GM21360 (cell line): Measurements from ENCODE around the gene TNPO3.
A peak's percentile ranks its signal among the peaks of the same experiment; 100 is the strongest.
"Not testable (repeated sequence)": the region's sequence is repeated elsewhere in the genome, so short reads cannot be mapped to it uniquely, and the experiment has no call there.

Experiments
- ATAC-seq: cut with Tn5 transposase; IDR thresholded peaks from one replicate; pipeline ENCODE4 v1.9.1; 2021; ENCODE audit warnings: mild to moderate bottlenecking, moderate library complexity; ENCODE audit not compliant: unreplicated experiment

The TNPO3 gene

DNA sequence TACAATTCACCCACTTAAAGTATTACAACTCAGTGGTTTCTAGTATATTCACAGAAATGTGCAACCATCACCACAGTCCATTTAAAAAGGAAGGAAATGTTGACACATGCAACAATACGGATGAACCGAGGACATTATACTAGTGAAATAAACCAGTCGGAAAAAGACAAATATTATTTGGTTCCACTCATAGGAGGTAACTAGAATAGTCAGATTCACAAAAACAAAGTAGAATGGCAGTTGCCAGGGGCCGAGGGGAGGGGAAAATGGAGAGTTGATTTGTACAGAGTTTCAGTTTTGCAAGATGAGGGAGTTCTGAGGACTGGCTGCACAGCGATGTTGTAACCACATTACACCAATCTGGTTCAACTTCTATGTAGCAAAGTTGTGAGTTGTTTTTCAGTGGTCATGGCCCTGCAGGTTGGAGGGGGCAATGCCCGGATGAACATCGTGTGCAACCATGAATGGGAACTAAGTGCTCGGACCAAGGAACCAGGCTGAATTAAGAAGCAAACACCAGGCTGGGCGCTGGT lies 17.6 kb upstream of the TNPO3 start:
- ATAC-seq = no peak

DNA sequence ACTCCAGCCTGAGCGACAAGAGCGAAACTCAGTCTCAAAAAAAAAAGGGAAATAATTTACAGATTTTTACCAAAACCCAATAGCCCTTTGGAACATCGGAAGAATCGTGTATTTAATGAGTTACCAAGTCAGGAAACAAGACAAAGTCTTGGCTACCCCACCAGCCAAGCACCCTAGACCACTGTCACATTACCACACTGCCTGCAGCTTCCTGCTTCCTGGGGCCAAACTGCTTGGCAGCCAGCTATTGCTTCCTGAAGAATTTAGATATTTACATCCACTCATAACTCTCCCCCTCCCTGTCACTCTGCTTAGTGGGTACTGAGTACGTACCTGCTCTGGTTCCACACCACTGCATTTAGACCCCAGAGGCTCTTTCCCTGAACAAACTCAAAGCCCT lies 14.1 kb upstream of the TNPO3 start:
- ATAC-seq = no peak

DNA sequence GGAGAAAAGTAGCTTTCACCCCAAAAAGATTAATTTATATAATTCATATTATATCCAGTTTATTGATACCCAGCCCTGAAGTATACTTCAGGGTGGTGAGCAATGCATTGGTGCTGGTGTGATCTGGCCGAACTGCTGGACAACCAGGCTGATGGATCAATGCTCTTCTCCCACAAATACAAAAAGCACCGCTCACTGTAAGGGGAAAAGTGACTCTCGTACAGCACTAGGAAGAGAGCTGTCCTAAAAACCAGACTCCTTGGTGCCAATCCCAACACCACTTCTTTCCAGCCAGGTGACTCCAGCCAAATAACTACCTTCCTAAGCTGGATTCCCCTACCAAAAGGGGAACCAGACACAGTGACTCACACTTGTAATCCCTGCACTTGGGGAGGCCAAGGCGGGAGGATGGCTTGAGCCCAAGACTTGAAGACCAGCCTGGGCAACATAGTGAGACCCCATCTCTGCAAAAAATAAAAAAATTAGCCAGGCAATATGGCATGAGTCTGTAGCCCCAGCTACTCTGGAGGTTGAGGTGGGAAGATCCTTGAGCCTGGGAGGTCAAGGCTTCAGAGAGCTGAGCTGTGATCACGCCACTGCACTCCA lies 13.1 kb upstream of the TNPO3 start:
- no peak for ATAC-seq

DNA sequence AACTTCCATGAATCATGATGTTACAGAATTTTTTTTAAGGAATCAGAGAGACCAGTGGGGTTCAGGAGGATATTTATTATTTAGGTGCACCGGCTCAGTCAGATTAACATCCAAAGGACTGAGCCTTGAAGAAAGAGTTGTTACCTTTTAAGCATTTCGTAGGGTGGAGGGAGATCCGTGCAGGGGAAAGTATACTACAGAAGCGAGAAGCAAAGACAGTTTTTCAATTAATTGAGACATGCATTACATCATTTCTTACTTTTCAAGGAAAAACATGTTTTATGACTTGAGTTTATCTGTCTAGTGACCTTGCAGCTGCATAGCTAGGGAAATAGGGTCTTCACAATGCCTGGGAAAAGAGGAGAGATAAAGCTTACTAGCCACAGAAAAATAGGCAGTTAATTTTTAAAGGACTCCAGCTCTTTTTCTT lies 12.2 kb upstream of the TNPO3 start:
- ATAC-seq = not testable (repeated sequence)

DNA sequence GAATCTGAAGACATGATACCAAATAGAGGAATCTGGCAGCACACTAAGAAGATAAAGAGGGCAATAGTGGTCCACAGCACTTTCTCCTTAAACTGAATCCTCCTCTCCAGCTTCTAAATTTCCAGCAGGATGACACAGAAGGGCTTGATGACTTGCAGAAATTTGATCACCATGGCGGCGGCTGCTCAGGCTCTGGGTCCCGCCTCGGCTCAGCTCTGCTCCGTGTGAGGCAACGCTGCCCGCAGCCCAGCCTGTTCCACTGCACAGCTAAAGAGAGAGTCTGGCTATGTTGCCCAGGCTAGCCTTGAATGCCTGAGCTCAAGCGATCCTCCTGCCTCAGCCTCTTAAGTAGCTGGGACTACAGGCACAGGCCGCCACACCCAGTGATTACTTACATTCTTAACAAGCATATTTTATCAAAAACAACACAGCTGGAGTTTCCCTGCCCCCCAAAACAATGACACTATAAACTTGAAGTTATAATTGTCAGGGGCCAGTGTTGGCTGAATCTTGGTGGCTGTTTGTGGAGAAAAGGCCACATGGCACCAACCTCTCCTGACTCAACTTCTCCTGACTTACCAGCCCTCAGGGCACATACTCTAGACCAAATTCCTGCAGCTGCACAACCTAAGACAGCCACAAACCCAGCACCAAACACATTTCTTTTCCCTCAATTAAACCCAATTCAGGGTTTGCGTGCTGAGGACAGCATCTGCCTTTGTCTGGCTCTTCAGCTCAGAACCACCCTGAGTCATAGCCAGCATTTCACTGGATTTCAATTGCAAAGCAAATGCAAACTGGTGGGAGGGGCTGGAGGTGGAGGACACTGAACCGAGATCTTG lies 11.6 kb upstream of the TNPO3 start:
- ATAC-seq = no peak

DNA sequence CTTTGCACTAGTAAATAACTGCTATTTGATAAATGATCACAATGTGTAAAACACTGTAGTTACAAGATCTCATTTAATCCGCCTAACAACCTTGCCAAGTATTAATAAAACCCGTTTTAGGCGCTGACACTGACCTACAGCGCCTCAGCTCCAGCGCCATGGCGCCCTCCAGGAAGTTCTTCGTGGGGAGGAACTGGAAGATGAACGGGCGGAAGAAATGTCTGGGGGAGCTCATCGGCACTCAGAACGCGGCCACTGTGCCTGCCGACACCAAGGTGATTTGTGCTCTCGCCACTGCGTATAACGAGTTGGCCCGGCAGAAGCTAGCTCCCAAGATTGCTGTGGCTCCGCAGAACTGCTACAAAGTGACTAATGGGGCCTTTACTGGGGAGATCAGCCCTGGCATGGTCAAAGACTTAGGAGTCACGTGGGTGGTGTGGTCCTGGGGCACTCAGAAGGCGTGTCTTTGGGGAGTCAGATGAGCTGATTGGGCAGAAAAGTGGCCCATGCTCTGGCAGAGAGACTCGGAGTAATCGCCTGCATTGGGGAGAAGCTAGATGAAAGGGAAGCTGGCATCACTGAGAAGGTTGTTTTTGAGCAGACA lies 1.1 kb upstream of the TNPO3 start:
- no peak for ATAC-seq

DNA sequence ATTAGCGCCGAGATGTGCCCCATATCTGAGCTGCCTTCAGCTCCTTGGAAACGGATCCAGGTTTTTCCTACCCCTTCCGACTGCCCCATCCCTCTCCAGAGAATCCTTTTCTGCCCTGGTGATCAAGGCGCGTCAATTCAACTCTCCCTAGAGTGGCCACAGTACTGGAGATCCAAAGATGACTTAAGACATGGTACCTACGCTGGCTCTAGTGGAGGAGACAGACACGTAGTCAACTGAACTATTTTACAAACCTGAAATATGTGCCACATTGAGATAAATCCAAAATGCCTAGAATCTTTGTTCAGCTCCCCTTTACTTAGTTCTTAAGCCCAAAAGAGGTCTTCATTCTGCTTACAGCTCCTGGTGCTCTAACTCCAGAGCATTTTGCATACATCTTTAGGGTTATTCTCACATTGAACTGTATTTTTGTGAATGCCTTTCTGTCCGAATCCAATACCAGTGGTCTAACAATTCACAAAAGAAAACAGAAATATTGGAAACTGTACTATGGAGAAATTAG lies 444 bp upstream of the TNPO3 start:
- ATAC-seq = peak; percentile 21

DNA sequence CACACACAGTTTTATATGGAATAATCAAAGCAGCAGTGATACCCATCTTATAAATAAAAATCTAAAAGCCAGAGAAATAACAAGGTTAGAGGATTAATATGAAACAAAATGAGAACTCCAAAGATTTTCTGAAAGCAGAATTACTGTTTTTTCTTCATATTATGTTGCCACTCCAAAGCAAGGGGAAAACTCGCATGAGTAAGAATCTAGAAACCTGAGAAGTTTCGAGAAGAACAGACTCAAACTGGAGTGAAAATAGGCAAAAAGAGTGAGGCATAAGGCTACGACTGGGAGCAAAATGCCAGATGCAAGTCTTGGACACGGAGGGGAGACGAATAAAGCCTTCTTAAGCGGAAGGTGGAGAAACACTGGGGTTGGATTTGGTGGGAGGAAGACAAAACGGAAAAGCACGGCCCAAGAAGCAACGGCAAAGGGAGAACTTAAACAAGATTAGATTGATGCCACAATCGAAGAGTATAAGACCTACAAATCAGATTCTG lies 923 bp downstream of the TNPO3 start:
- no peak for ATAC-seq

DNA sequence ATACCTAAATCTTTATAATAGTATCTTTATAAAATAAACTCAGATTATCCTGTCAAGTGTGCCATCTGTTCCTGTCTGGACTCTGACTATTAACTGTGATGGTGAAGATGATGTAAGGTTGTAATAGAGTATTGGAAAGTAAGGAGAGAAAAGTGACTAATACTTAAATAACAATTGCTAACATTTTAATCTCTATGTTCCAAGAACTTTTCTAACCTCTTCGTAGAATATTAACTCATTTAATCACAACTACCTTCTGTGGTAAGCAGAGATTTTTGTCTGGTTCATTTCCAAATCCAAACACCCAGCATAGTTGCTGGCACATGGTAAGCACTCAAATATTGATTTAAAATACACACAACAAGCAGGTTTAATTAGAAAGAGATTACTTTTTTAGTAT lies 2.5 kb downstream of the TNPO3 start:
- no peak for ATAC-seq

DNA sequence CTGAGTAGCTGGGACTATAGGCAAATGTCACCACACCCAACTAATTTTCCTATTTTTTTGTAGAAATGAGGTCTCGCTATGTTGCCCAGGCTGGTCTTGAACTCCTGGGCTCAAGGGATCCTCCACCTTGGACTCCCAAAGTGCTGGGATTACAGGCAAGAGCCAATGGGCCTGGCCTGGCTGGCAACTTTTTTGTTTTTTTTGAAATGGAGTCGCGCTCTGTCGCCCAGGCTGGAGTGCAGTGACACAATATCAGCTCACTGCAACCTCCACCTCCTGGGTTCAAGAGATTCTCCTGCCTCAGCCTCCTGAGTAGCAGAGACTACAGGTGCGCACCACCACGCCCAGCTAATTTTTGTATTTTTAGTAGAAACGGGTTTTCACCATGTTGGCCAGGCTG lies 3.5 kb downstream of the TNPO3 start:
- ATAC-seq = not testable (repeated sequence)

DNA sequence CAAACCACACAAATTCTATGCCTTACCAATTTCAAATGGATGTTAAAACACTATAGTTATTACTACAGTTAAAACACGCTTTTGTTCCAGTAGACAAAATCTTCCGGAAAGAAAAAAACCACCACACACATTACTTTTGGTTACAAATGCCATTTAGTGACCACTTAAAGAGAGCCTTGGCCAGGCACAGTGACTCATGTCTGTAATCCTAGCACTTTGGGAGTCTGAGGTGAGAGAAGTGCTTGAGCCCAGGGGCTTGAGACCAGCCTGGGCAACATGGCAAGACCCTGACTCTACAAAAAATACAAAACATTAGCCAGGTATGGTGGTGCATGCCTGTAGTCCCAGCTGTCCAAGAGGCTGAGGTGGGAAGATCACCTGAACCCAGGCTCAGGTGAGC lies 7.2 kb downstream of the TNPO3 start:
- ATAC-seq = no peak

DNA sequence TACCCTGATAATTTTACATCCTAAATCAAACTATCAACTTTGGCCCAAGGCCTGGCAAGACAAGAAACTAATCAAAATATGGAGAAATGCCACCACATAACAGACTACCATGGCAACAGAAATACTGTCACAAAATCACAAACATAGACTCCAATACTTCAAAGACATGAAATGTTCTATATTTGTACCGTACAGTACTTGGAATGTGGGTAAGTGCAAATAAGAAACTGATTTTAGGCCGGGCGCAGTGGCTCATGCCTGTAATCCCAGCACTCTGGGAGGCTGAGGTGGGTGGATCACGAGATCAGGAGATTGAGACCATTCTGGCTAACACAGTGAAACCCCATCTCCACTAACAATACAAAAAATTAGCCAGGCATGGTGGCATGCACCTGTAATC lies 9.2 kb downstream of the TNPO3 start:
- no peak for ATAC-seq

DNA sequence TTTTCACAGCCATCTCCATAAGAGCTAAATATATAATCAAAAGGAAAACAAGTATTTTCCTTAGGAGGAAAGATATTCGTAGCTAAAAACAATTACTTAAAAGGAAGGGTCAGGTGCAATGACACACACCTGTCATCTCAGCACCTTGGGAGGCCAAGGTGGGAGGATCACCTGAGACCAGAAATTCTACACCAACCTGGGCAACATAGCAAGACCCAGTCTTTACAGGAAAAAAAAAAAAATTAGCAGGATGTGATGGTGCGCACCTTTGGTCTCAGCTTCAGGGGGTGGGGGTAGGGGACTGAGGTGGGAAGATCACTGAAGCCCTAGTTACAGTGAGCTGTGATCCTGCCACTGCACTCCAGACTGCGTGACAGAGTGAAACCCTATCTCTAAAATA lies 11.9 kb downstream of the TNPO3 start:
- ATAC-seq = no peak

DNA sequence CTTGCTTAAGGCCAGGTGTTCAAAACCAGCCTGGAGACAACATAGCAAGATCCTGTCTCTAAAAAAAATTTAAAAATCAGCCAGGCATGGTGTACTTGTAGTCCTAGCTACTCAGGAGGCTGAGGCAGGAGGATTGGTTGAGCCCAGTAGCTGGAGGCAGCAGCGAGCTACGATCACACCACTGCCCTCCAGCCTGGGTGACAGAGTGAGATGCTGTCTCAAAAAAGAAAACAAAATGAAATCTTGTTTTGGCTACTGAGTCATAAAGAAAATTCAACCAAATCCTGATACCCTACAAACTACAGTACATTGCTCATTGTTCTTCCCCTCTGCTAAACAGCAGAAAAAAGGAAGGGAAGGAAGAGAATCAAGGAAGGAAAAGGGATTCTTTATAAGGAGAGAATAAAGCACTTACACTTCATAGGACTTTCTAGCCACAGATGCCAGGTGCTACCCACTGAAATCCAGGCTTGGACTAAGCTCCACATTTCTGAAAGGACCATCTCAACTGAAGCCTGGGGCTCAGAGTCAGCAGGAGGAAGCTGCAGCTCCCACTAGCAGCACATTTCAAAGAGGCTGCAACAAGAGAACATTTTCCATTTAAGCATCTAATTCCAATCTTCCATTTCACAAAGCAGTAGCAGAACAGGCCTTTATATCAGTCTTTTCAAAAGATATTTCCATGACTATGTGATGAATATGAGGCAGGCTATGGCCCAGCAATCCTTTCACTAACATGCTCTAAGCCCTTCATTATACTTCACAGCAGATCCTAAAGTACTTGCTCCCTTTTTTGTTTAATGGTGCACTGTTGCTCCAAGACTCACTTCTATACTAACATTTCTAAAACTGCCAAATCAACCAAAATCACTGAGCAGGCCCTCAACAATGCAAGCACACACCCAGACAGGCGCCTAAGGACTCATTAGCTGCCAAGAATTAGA lies 13.5 kb downstream of the TNPO3 start:
- no peak for ATAC-seq

DNA sequence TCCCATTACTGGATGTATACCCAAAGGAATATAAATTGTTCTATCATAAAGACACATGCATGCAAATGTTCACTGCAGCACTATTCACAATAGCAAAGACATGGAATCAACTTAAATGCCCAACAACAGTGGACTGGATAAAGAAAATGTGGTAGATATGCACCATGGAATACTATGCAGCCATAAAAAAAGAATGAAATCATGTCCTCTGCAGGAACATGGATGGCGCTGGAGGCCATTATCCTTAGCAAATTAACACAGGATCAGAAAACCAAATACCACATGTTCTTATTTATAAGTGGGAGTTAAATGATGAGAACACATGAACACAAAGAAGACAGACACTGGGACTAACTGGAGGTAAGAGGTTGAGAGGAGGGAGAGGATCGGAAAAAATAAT lies 16.4 kb downstream of the TNPO3 start:
- not testable (repeated sequence) for ATAC-seq

DNA sequence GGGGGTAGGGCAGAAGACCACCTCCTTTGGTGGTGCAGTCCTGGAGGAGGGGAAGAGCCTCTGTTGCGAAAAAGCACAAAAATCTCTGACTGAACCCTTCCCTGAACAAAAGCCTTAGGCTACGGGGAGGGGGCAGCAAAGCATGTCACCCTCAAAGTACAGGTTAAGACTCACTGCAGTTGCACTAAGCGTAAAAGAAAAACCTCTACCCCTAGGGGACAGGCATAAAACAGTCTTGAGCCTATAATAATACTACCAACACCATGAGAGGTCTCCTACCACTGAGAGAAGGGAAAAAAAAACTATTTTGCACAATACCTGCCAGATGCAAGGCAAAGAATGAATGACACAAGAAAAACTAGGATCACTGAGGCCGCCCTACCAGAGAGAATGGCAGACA lies 17.3 kb downstream of the TNPO3 start:
- no peak for ATAC-seq

DNA sequence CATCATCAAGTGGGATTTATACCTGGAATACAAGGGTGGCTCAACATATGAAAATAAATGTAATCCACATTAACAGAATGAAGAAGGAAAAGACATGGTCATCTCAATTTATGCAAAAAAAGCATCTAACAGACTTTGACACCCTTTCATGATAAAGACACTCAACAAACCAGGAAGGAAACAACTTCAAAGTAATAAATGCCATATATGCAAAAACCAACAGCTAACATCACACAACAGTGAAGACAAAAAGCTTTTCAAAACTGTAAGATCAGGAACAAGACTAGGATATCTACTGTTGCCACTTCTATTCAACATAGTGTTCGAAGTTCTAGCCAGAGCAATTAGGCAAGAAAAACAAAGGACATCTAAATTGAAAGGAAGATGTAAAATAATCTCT lies 22.9 kb downstream of the TNPO3 start:
- ATAC-seq = no peak

DNA sequence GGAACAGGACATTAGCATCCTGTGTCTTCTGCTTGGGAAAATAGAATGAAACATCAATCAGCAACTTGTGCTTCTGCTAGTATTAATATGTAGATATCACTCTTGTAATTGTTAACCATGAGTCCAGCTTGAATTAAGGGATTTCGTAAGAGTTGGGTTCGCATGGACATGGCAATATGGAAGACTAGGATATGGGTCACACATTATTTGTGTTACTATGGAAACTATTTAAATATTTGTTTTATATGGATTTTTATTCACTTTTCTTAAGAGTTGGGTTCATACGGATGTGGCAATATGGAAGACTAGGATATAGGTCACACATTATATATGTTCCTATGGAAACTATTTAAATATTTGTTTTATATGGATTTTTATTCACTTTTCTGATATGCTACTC lies 24.5 kb downstream of the TNPO3 start:
- ATAC-seq = no peak

DNA sequence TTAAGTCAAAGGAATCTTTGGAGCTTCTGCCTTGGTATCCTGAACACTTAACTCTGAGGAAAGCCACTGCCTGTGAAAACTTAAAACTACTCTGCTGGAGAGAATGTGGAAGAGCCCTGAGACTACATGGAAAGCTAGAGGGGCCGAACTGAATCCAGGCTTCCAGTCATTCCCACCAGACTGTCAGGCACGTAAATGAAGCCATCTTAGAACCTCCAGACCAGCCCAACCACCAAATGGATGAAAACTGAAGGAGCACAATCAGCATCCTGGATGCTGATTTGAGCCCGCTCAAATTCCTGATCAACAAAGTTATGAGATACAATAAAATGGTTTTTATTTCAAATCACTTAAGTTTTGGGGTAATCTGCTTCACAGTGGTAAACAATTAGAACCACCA lies 30.8 kb downstream of the TNPO3 start:
- ATAC-seq = no peak

DNA sequence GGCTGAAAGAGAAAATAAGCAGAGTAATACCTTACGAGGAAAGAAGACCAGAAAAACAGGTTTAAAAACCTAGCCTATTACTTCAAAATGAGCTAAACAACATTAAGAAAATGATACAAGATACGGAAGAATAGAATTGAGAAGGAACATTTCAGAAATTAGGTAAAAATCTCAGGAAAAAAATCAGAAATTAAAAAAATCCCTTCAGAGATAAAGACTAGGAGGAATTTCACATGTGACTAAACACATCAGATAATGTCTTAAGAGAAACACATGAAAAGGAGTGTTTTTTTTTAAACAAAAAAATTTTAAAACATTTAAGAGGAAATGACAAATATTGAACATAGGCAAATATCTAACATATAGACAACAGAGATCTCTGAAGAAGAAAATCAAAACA lies 33.3 kb downstream of the TNPO3 start:
- ATAC-seq = no peak
